GM19351 (cell line): ENCODE results near the gene FAM76B.
A peak's percentile ranks its signal among the peaks of the same experiment; 100 is the strongest.
"Not testable (repeated sequence)": the region's sequence is repeated elsewhere in the genome, so short reads cannot be mapped to it uniquely, and the experiment has no call there.

Experiments
- ATAC-seq: cut with Tn5 transposase; IDR thresholded peaks from one replicate; pipeline ENCODE4 v1.9.1; 2021; ENCODE audit warnings: mild to moderate bottlenecking, moderate library complexity; ENCODE audit not compliant: unreplicated experiment

FAM76B gene

GRCh38 chr11:95789506-95790122, at the start of gene FAM76B:
TSS of gene FAM76B (minus strand) at chr11:95789782. CDS start at chr11:95789478, 304 bp downstream.
- ATAC-seq = peak; percentile 61

- ATAC-seq = peak; percentile 98
Measured at GRCh38 chr11:95835768-95836488, 46.3 kb upstream of the FAM76B start.

GRCh38 chr11:95835351-95835750, 45.8 kb upstream of the FAM76B start:
- ATAC-seq = no peak

DNA sequence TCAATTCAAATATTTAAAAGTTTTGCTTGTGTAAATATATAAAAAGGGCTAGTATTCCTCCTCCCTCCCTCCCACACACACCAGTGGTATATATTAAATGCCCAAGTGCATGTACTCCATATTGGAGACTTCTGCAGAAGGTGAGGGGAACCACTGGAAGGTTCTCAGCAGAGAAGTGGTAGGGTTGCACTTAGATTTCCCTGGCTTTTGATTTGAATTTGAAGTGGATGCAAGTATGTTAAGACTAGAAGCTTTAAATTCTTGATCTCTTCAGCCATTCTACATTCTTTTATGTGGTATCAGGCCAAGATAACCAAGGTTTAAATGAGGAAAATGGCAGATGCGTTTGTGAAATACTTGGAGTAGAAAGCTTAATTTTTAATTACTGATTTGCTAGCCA, 43.8 kb upstream of the FAM76B start:
- no peak for ATAC-seq

DNA sequence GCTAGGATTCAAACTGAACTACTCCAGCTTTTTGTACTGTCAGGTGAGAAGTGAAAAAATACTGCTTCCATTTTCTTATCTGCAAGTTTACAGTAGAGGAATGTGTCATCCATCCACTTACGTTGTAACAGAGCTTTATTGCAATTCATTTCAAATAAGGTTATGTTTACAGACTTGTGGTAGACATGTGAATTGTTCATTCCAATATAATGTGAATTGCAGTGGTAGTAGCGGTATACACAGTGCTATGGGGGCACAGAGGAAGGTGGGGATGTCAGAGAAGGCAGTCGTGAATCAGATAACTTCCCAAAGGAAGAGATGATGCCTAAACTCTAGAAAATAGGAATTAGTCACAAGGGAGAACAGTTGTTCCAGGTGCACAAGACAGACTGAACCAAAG, 43.2 kb upstream of the FAM76B start:
- no peak for ATAC-seq

- no peak for ATAC-seq
Measured at GRCh38 chr11:95831198-95831883, 41.8 kb upstream of the FAM76B start.

DNA sequence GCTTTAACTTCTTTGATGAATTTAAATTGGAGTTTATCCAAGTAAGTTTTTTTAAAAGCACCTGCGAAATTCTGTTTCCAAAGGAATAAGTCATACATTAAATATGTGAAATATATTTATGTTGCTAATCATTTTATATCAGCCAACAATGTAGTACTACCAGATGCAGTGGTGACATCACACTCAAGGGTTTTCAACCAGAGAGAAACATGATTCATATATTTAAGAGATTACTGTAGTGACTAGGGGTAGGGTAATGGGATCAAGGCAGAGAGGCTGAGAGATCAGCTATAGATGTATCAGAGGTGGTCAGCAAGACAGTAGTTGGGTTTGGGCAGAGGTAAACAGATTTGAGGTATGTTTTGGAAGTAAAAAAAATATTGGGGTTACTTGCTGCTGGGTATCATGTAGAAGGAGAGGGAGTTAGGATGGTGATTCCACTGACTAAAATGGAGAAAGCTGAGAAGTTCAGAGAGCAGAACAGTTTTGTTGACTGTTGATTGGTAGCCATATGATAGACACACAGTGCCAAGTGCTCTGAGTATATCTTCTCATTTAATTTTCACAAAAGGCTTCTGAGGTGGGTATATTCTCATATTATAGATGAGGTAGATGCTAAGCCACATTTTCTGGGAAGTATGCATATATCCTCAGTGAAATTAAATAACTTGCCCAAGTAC, 40.1 kb upstream of the FAM76B start:
- no peak for ATAC-seq

GRCh38 chr11:95827696-95828095, 38.1 kb upstream of the FAM76B start:
- ATAC-seq = no peak

DNA sequence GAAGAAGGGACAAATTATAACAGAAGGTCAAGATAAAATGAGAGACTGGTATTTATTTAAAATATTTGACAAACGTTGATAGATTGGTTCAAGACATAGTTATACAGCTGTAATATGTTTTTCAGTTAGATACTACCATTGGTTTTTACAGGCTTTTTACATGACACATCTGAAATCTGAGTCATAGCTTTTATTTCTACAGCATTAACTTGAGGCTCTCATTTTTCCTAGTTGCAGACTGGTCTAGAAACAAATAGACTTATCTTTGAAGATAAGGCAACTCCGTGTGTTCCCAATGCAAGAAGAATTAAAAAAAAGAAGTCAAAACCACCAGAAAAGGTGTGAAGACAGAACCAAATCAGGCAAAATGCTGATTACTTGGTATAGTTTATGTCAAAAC, 32.1 kb upstream of the FAM76B start:
- no peak for ATAC-seq

DNA sequence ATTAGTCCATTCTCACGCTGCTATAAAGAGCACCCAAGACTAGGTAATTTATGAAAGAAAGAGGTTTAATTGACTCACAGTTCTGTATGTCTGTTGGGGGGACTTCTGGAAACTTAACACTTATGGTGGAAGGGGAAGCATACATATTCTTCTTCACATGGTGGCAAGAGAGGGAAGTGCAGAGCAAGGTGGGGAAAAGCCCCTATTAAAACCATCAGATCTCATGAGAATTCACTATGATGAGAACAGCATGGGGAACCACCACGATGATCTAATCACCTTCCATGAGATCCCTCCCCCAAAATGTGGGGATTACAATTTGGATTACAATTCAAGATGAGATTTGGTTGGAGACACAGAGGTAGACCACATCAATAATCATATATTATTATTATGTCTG, 26.5 kb upstream of the FAM76B start:
- ATAC-seq = no peak

GRCh38 chr11:95811052-95811451, 21.5 kb upstream of the FAM76B start:
- not testable (repeated sequence) for ATAC-seq

- ATAC-seq = not testable (repeated sequence)
Measured at GRCh38 chr11:95806464-95806863, 16.9 kb upstream of the FAM76B start.

DNA sequence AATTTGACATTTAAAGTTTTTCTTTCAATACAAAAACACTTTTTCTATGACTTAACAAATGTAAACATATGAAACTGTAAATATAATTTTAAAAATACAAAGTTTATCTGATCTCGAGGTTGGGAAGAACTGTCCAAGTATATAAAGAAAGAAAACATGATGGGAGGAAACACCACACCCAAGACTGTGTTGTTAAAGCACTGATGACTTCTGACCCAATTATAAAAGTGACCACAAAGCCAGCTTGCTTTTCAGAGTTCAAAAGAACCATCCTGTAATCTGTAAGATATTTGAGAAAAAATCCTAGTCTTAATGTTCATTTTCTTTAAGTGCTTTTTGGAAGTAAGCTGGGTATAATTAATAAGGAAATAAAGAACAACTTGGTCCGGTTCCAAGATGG, 16.3 kb upstream of the FAM76B start:
- ATAC-seq = no peak

DNA sequence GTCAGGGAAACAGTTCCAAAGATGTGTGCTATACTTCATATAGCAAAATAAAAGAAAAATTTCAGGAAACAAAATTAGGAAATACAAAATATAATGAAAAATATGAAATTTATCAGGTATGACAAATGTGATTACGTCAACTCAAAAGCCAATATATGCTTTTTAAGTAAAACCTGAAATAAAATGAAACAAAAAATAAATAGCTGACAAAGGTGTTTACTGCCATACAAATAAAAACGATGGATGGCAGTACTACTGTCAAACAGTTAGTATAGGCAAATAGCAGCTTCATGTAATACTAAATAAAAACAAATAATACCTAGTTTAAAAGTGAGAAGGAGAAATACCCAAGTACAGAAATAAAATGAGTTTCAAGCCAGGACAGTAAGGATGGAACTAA, 14.4 kb upstream of the FAM76B start:
- no peak for ATAC-seq

- no peak for ATAC-seq
Measured at GRCh38 chr11:95802806-95803205, 13.2 kb upstream of the FAM76B start.

DNA sequence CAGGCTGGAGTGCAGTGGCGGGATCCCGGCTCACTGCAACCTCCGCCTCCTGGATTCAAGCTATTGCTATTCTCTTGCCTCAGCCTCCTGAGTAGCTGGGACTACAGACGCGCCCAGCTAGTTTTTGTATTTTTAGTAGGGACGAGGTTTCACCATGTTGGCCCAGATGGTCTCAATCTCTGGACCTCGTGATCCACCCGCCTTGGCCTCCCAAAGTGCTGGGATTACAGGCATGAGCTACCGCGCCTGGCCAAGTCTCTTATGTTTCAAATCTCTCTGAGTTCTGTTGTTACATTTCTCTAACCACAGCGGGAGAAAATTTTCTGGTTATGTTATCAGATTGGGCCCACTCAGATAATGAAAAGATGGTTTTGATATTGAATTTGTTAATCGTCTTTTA, 10.9 kb upstream of the FAM76B start:
- ATAC-seq = no peak

- ATAC-seq = no peak
Measured at GRCh38 chr11:95799546-95799945, 10.0 kb upstream of the FAM76B start.

- ATAC-seq = no peak
Measured at GRCh38 chr11:95796501-95796900, 6.9 kb upstream of the FAM76B start.

DNA sequence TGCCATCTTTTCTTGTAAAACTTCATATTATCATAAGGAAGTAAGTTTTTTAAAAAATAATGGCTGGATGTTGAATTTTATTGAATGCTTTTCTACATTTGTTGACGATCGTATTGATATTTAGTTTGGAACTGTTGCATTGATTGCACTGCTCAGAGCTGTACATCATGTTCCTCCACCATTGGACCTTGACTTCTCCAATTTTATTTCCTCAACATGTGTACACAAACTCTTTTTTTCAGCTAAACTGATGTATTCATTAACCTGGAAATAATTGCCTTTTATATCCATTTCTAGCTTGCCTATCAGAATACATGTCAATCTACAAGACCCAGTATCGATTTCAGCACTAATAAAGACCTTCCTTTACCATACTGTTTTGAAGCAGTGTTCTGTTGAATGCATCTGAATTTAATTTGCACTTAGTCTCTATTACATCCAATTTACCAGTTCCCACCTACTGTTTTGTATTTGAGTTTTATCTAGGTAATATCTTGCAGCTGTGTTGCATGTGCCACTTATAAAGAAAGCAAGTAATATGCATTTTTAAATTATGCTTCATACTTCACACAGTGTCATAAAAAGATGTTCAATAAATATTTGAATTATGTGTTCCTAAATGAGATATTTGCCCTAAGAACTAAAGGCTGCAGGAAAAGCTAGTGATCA, 6.2 kb upstream of the FAM76B start:
- no peak for ATAC-seq

DNA sequence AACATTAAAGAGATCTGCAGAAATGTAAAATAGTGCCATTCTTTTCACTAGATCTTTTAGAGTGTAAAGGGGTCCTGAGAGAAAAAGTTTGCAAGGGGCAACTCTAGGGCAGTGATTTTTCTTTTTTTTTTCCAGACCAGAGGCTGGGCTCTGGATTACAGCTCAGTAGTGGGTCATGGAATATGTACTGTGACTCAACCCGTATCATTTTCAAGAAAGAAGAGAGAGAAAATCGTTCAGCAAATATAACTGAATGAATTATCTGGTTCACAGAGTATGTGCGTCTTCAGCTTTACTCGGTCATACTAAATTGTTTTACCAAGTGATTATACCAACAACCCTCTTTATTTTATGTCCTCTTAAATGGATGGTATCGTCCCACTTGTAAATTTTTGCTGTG, 4.5 kb upstream of the FAM76B start:
- ATAC-seq = no peak

DNA sequence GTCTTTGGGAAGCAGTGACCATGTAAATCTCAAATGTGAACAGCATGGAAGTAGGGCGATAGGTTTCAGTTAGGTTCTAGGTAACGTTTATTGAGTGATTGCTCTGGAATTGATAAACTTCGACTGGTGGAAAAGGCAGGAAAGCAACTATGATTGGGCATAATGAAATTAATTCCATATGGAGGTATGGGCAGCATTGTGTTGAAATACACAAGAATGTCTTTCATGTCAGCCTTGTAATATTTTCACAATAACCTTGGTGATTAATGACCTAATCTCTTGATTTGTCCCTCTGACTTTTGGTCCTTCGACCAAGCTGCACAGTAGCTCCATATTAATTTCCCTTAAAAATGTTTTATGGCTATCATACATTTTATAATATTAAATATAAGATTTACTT, 3.5 kb upstream of the FAM76B start:
- ATAC-seq = no peak
